OCI-M2 (cell line): Measurements from ENCODE around the gene RFTN1.

ENCODE experiments used
- DNase-seq: peaks from one replicate; lab custom pipeline; 2025; ENCODE audit not compliant: unreplicated experiment; lab: John Stamatoyannopoulos, UW

RFTN1 gene

GRCh38 chr3:16513141-16514020, at the start of gene RFTN1:
Gene RFTN1 (minus strand): TSS chr3:16513699. CDS start chr3:16493869, 19,830 bp downstream.
- no peak for DNase-seq

GRCh38 chr3:16559653-16560365, 46.3 kb upstream of the RFTN1 start:
- DNase-seq: no peak

- DNase-seq: no peak
These were observed 40.6 kb upstream of the RFTN1 start for GRCh38 chr3:16554126-16554525.

- DNase-seq: no peak
These were observed 39.3 kb upstream of the RFTN1 start for GRCh38 chr3:16552757-16553156.

- no peak for DNase-seq
These were observed 38.0 kb upstream of the RFTN1 start for GRCh38 chr3:16551342-16551976.

GRCh38 chr3:16550676-16551341, 37.3 kb upstream of the RFTN1 start:
- peak; percentile 33 for DNase-seq

- no peak for DNase-seq
These were observed 36.8 kb upstream of the RFTN1 start for GRCh38 chr3:16550305-16550675.

GRCh38 chr3:16548721-16549120, 35.2 kb upstream of the RFTN1 start:
- no peak for DNase-seq

- DNase-seq: no peak
These were observed 34.3 kb upstream of the RFTN1 start for GRCh38 chr3:16547561-16548357.

GRCh38 chr3:16546186-16547010, 32.9 kb upstream of the RFTN1 start:
- DNase-seq: no peak

GRCh38 chr3:16545413-16546185, 32.1 kb upstream of the RFTN1 start:
- DNase-seq: no peak

GRCh38 chr3:16543242-16543864, 29.9 kb upstream of the RFTN1 start:
- DNase-seq: no peak

- DNase-seq: no peak
These were observed 25.0 kb upstream of the RFTN1 start for GRCh38 chr3:16538507-16538906.

GRCh38 chr3:16536996-16537395, 23.5 kb upstream of the RFTN1 start:
- DNase-seq: no peak

GRCh38 chr3:16536344-16536663, 22.8 kb upstream of the RFTN1 start:
- DNase-seq: no peak

GRCh38 chr3:16534640-16535262, 21.3 kb upstream of the RFTN1 start:
- no peak for DNase-seq

- DNase-seq: no peak
These were observed 20.6 kb upstream of the RFTN1 start for GRCh38 chr3:16533928-16534574.

GRCh38 chr3:16529264-16529663, 15.8 kb upstream of the RFTN1 start:
- DNase-seq: no peak
